Activated T-cell treated with anti-CD3 and anti-CD28 coated beads, Interleukin-2, amount 50 U/mL, for 72 hours (primary cell): ENCODE measurements around the gene TLN1. TPM values are rescaled to one million over a fixed set of nuclear protein-coding genes. Genes with fewer than 3 reads are reported as not detected.
A peak's percentile ranks its signal among the peaks of the same experiment; 100 is the strongest.

Source experiments
- ATAC-seq, 2 donors: fragments of 150-1000 bp; cut with Tn5 transposase; replicated peaks in 1 of 2; 2 replicates each; pipeline ENCODE4 v1.10.0; 2021; ENCODE audit warnings: moderate library complexity in 2 of 2, mild to moderate bottlenecking in 1 of 2
- DNase-seq, 2 donors: peaks; one replicate each; pipeline ENCODE4 v3.0.0; 2021 to 2022; ENCODE audit warnings: mixed read lengths in 1 of 2
- H3K27ac Mint-ChIP-seq: one replicate; pipeline ENCODE4 v1.8.0; 2022; ENCODE audit warnings: mild to moderate bottlenecking, moderate library complexity, mixed read lengths
- H3K27me3 Mint-ChIP-seq: one replicate; pipeline ENCODE4 v1.8.0; 2022; ENCODE audit warnings: low read depth, mixed read lengths
- H3K36me3 Mint-ChIP-seq, 2 donors: one replicate each; pipeline ENCODE4 v1.8.0; 2022; ENCODE audit warnings: mixed read lengths in 2 of 2, mild to moderate bottlenecking in 1 of 2; ENCODE audit not compliant: insufficient read depth in 2 of 2
- H3K4me1 Mint-ChIP-seq: one replicate; pipeline ENCODE4 v1.8.0; 2022; ENCODE audit warnings: low read depth, mixed read lengths
- H3K4me3 Mint-ChIP-seq, 2 donors: one replicate each; pipeline ENCODE4 v1.8.0; 2022; ENCODE audit warnings: mild to moderate bottlenecking in 2 of 2, mixed read lengths in 2 of 2, moderate library complexity in 2 of 2
- H3K9me3 Mint-ChIP-seq, 2 donors: one replicate each; pipeline ENCODE4 v1.8.0; 2022; ENCODE audit warnings: mixed read lengths in 2 of 2
- total RNA-seq, 2 donors: library from RNA; stranded (reverse); gene quantifications; one replicate each; pipeline ENCODE4 v1.2.3, GENCODE V29; 2022

The TLN1 gene
- total RNA-seq, 2 donors from 2014 or later, result 200 to 235 TPM

- no peak overlapping the region for H3K27ac Mint-ChIP-seq
- H3K4me1 Mint-ChIP-seq, result peaks cover 63% of the 10 kb centered on the region
- DNase-seq (no peak), ATAC-seq (no peak)
- peaks cover 4% of the 10 kb centered on the region for H3K27me3 Mint-ChIP-seq
- H3K9me3 Mint-ChIP-seq, result no peaks in the 10 kb centered on the region
- H3K36me3 Mint-ChIP-seq, result peaks cover 0 to 2% of the 10 kb centered on the region in 2 donors
- H3K4me3 Mint-ChIP-seq, result no peak overlapping the region
These were observed 78.4 kb downstream of the TLN1 start for GRCh38 chr9:35653611-35654010.

- peaks cover 68% of the 10 kb centered on the region for H3K4me1 Mint-ChIP-seq
- no peak overlapping the region for H3K4me3 Mint-ChIP-seq
- H3K9me3 Mint-ChIP-seq, result no peaks in the 10 kb centered on the region
- no peak for ATAC-seq
- H3K27ac Mint-ChIP-seq, result no peak overlapping the region
- H3K27me3 Mint-ChIP-seq, result peaks cover 4% of the 10 kb centered on the region
- H3K36me3 Mint-ChIP-seq, result peaks cover 0 to 3% of the 10 kb centered on the region in 2 donors
- no peak for DNase-seq
These were observed 79.2 kb downstream of the TLN1 start for GRCh38 chr9:35652829-35653209.

- Mint-ChIP-seq H3K9me3 (no peaks in the 10 kb centered on the region), H3K36me3 (peaks cover 0 to 2% of the 10 kb centered on the region in 2 donors), H3K4me3 (peak overlapping the region; percentile 94 to 97), H3K27ac (peak overlapping the region; percentile 67), H3K4me1 (peaks cover 68% of the 10 kb centered on the region), H3K27me3 (peaks cover 4% of the 10 kb centered on the region)
- peak in 1 of 2 donors; percentile 10 for ATAC-seq
- DNase-seq, result no peak
These were observed 79.8 kb downstream of the TLN1 start for GRCh38 chr9:35651956-35652828.

GRCh38 chr9:35650341-35651158 is 81.4 kb downstream of the TLN1 start, which contains the start of gene SIT1:
Gene SIT1, minus strand, starts transcription at chr9:35650931. Its CDS starts 78 bp downstream, at chr9:35650853.
- Mint-ChIP-seq H3K36me3 (peaks cover 4% of the 10 kb centered on the region in 2 donors), H3K27me3 (no peaks in the 10 kb centered on the region), H3K4me1 (peaks cover 68% of the 10 kb centered on the region), H3K4me3 (peak within 1 kb of the TSS; percentile 94 to 97), H3K9me3 (no peaks in the 10 kb centered on the region), H3K27ac (peak within 1 kb of the TSS; percentile 80)
- DNase-seq (peak; percentile 27 to 46), ATAC-seq (peak in 1 of 2 donors; percentile 9)

GRCh38 chr9:35649431-35650340 is 82.3 kb downstream of the TLN1 start:
- ATAC-seq, result peak in 1 of 2 donors; percentile 31

More at GRCh38 chr9:35649431-35650340, 82.3 kb downstream of the TLN1 start:
- Mint-ChIP-seq H3K4me1 (peaks cover 76% of the 10 kb centered on the region), H3K27me3 (no peaks in the 10 kb centered on the region), H3K4me3 (peak overlapping the region; percentile 94 to 97), H3K36me3 (peaks cover 4 to 5% of the 10 kb centered on the region in 2 donors), H3K27ac (peak overlapping the region; percentile 80), H3K9me3 (no peaks in the 10 kb centered on the region)
- DNase-seq, result peak; percentile 47 to 54

Other genes starting within 250 kb of the TLN1 start
- gene RUSC2, start 242.1 kb downstream of the TLN1 start, total RNA-seq, result 1 to 10 TPM; 3.8 to 5.3 TPM
- gene TESK1, start 126.9 kb downstream of the TLN1 start, total RNA-seq, result 10 to 100 TPM; 39.9 to 45.5 TPM
- 10 to 100 TPM; 28.7 to 31.9 TPM for gene CD72, start 113.8 kb downstream of the TLN1 start, total RNA-seq
- 10 to 100 TPM; 61.4 to 65.6 TPM for gene SIT1, start 81.3 kb downstream of the TLN1 start, total RNA-seq
- gene RMRP, start 74.2 kb downstream of the TLN1 start, total RNA-seq, result 1,000 to 10,000 TPM; 5,353 to 9,709 TPM
- 10 to 100 TPM in 1 of 2 donors, 1 to 10 TPM in 1; 9.5 to 10.8 TPM for gene CCDC107, start 73.9 kb downstream of the TLN1 start, total RNA-seq
- gene ARHGEF39, start 67.0 kb downstream of the TLN1 start, total RNA-seq, result 10 to 100 TPM; 12.0 to 15.1 TPM
- gene CA9, start 58.3 kb downstream of the TLN1 start, total RNA-seq, result 1 to 10 TPM in 1 of 2 donors, under 1 TPM in 1; 0.65 to 1.6 TPM
- 1 to 10 TPM; 5.4 to 7.8 TPM for gene TPM2, start 42.3 kb downstream of the TLN1 start, total RNA-seq
- 10 to 100 TPM; 30.7 to 33.1 TPM for gene CREB3, start 471 bp upstream of the TLN1 start, total RNA-seq
- gene GBA2, start 17.0 kb upstream of the TLN1 start, total RNA-seq, result 10 to 100 TPM; 37.7 to 38.4 TPM
- gene RGP1, start 17.1 kb upstream of the TLN1 start, total RNA-seq, result 10 to 100 TPM; 32.5 TPM
- gene MSMP, start 22.1 kb upstream of the TLN1 start, total RNA-seq, result not detected
- gene NPR2, start 59.4 kb upstream of the TLN1 start, total RNA-seq, result 10 to 100 TPM in 1 of 2 donors, 1 to 10 TPM in 1; 6.7 to 11.5 TPM
- 1 to 10 TPM; 1.1 to 1.4 TPM for gene SPAG8, start 80.1 kb upstream of the TLN1 start, total RNA-seq
- gene HINT2, start 82.8 kb upstream of the TLN1 start, total RNA-seq, result 10 to 100 TPM; 69.2 to 80.9 TPM
- not detected for gene FAM221B, start 96.5 kb upstream of the TLN1 start, total RNA-seq
- 1 to 10 TPM; 8.4 to 9.1 TPM for gene TMEM8B, start 97.0 kb upstream of the TLN1 start, total RNA-seq
- gene OR13J1, start 138.2 kb upstream of the TLN1 start, total RNA-seq, result not detected
- not detected for gene HRCT1, start 174.0 kb upstream of the TLN1 start, total RNA-seq
- gene SPAAR, start 177.3 kb upstream of the TLN1 start, total RNA-seq, result not detected
- not detected for gene OR2S2, start 226.0 kb upstream of the TLN1 start, total RNA-seq